Measurements from ENCODE around the gene RNF26. TPM values are rescaled to one million over a fixed set of nuclear protein-coding genes. Genes with fewer than 3 reads are reported as not detected.
A peak's percentile ranks its signal among the peaks of the same experiment; 100 is the strongest.

RNF26 gene
- total and polyA plus RNA-seq, 2 of the 13 experiments (the other 11 are each of a cell fraction or from before 2014, with no cell fraction given): 11.9 to 26.3 TPM

DNA sequence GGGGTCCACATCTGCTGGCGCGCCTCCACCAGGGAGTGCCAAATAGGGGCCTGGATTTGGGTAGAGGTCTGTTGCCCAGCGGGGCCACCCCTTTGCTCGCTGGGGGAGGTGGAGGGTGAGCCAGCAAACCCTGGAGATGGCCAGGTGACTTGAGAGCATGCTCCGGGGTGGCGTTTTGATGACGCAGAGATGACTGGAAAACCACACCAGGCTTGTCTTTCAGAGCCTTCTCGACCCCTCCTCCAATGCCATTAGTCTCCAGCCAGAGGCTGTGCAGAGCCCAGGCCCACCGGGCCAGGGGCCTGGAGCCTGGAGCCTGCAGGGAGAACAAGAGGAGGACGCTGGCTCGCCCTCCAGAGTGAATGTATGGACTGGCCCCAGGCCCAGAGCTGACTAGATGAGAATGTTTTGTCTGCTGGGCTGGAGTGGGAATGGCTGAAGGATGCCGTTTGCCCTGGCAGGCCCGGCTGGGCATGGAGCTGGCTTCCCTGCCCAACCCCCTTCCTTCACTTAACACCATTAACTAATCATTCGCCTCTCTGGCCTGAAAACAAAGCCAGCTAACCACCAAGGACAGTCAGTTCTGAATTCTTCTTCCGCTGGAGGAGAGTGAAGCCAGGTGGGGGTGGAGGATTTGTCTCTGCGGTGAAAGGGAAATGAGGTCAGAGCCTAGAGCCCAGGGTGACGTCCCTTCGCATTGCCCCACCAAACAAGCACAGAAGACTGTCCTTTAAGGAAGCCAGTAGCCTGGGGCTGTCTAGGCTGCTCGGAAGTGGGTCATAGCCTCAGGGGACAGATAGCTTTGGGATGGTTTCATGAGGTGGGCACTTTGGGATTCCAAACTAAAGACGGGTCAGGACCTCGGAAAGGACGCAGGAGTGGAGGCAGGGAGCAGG is 15.8 kb upstream of the RNF26 start (continued):
- TF ChIP-seq, protein P1, sequence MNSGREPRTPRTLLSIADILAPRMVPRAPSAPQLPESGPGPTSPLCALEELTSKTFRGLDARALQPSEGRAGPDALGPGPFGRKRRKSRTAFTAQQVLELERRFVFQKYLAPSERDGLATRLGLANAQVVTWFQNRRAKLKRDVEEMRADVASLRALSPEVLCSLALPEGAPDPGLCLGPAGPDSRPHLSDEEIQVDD (CRISPR knock-in tag; IDR thresholded peaks at IDR 0.05; ENCODE audit: borderline replicate concordance): no peak
- TF ChIP-seq PPARG (CRISPR knock-in tag; conservative IDR thresholded peaks at IDR 0.05): no peak
- TF ChIP-seq ZBTB3 (CRISPR knock-in tag; IDR thresholded peaks at IDR 0.05; ENCODE audit: borderline replicate concordance, low read depth): no peak
- TF ChIP-seq, protein P2, sequence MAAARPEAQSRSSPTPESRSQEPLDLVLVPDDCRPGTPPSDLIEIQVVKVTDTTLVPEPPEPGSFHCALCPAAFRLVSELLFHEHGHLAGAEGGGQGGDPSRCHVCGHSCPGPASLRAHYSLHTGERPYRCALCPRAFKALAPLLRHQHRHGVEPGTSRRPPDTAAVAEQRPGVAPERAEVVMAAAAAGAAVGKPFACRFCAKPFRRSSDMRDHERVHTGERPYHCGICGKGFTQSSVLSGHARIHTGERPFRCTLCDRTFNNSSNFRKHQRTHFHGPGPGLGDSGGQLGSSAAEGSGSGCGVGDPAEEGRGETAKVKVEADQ (CRISPR knock-in tag; IDR thresholded peaks at IDR 0.05; ENCODE audit: borderline replicate concordance): no peak
- TF ChIP-seq ZNF251 (CRISPR knock-in tag; IDR thresholded peaks at IDR 0.05): no peak

DNA sequence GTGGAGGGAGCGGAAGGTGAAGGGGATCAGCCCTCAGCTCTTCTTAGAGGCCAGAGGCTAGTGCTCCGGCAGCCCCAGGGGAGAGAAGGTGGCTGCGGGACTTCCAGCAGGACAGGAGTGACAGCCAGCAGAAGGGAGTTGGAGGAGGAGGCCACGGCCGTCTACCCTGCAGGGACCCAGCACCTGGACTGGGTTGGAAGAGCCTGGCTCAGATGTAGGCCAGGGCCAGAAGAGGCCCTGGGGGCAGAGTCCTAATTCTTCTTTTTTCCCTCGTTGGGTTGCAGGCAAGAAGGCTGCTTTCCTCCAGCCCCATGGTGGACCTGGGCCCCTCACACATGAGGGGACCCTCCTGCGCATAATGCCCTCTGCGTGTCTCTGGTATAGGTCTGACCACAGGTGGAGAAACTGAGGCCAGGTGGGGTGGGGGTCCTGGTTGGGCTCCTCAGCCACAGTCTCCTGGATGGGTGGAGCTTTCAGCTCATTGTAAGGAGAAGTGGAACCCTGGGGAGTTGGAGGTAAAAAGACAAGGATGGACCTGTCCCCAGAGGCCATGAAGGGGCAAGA is 15.1 kb upstream of the RNF26 start:
- no peaks in the 10 kb centered on the region for H3K79me2 ChIP-seq (ENCODE audit: insufficient read depth, low read length)
- peak; percentile 16 for ATAC-seq
- H3K4me2 ChIP-seq (ENCODE audit: low read depth, low read length): peak overlapping the region; percentile 96
- DNase-seq (ENCODE audit: low spot score): no peak
- WGBS (ENCODE audit: low lambda C conversion rate): 12% methylated on average over 5 of the region's 8 CpGs
- H2AFZ ChIP-seq (ENCODE audit: low read length): no peak overlapping the region
- H3K4me1 ChIP-seq (ENCODE audit: insufficient read depth, low read length): peaks cover 81% of the 10 kb centered on the region
- in situ Hi-C loops (cut with HindIII; ENCODE audit: extremely low pct_ligation_motif_present, low pct_unique_long_range_greater_than_20kb): no loop called here
- no peak overlapping the region for H3K27ac ChIP-seq (ENCODE audit: extremely low read length, insufficient read depth, low read length)
- H3K9ac ChIP-seq (ENCODE audit: insufficient read depth, low read depth, low read length): peak overlapping the region; percentile 70
- intact Hi-C loops (cut with micrococcal nuclease; ENCODE audit: unreplicated experiment): loop anchor here (2.0 kb wide), 1 partner anchor 16 kb away; the partner anchor contains the start of gene RNF26
- H3K4me3 ChIP-seq (replicated peaks in 1 of 3; ENCODE audit: insufficient read depth in 1 of 3, low read depth in 2 of 3, low read length in 3 of 3): peak overlapping the region; percentile 53 to 77 (median 76)
- H3K27me3 ChIP-seq (ENCODE audit: control insufficient read depth in 1 of 2, insufficient read depth in 2 of 2, low read length in 2 of 2): peaks cover 0 to 9% of the 10 kb centered on the region in 2 experiments; a peak in 2 of 5 replicates
- no peaks in the 10 kb centered on the region for H3K36me3 ChIP-seq (replicated peaks in 1 of 2; ENCODE audit: control insufficient read depth in 1 of 2, insufficient read depth in 2 of 2, low read length in 2 of 2)
- ChIA-PET CTCF (ENCODE audit: low intra/inter-chr PET ratio, low total read pairs) (no interaction called here), POLR2A (interaction anchor here (0.6 to 3.0 kb wide), 11 partner anchors 13 to 288 kb away, joined by 3 to 14 read pairs (median 3); partner anchors contain the start of genes NLRX1 and RNF26)
- TSS peak; percentile 52 for BruUV-seq (replicated peaks)
- H3K9me3 ChIP-seq (ENCODE audit: low read length): no peaks in the 10 kb centered on the region
- FAIRE-seq: no peak
- H4K20me1 ChIP-seq (ENCODE audit: insufficient read depth, low read length): no peaks in the 10 kb centered on the region
- 0 out of 2 replicates have a peak, but pooled peaks have one; percentile 41 for TF ChIP-seq ZNF263 (CRISPR knock-in tag; IDR thresholded peaks at IDR 0.05)
- TF ChIP-seq, protein P3, sequence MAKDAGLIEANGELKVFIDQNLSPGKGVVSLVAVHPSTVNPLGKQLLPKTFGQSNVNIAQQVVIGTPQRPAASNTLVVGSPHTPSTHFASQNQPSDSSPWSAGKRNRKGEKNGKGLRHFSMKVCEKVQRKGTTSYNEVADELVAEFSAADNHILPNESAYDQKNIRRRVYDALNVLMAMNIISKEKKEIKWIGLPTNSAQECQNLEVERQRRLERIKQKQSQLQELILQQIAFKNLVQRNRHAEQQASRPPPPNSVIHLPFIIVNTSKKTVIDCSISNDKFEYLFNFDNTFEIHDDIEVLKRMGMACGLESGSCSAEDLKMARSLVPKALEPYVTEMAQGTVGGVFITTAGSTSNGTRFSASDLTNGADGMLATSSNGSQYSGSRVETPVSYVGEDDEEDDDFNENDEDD (CRISPR knock-in tag; IDR thresholded peaks at IDR 0.05; ENCODE audit: borderline replicate concordance): no peak
- no peak for TF ChIP-seq HNRNPUL1 (IDR thresholded peaks at IDR 0.05; ENCODE audit: low read depth, low read length)
- TF ChIP-seq, protein P4, sequence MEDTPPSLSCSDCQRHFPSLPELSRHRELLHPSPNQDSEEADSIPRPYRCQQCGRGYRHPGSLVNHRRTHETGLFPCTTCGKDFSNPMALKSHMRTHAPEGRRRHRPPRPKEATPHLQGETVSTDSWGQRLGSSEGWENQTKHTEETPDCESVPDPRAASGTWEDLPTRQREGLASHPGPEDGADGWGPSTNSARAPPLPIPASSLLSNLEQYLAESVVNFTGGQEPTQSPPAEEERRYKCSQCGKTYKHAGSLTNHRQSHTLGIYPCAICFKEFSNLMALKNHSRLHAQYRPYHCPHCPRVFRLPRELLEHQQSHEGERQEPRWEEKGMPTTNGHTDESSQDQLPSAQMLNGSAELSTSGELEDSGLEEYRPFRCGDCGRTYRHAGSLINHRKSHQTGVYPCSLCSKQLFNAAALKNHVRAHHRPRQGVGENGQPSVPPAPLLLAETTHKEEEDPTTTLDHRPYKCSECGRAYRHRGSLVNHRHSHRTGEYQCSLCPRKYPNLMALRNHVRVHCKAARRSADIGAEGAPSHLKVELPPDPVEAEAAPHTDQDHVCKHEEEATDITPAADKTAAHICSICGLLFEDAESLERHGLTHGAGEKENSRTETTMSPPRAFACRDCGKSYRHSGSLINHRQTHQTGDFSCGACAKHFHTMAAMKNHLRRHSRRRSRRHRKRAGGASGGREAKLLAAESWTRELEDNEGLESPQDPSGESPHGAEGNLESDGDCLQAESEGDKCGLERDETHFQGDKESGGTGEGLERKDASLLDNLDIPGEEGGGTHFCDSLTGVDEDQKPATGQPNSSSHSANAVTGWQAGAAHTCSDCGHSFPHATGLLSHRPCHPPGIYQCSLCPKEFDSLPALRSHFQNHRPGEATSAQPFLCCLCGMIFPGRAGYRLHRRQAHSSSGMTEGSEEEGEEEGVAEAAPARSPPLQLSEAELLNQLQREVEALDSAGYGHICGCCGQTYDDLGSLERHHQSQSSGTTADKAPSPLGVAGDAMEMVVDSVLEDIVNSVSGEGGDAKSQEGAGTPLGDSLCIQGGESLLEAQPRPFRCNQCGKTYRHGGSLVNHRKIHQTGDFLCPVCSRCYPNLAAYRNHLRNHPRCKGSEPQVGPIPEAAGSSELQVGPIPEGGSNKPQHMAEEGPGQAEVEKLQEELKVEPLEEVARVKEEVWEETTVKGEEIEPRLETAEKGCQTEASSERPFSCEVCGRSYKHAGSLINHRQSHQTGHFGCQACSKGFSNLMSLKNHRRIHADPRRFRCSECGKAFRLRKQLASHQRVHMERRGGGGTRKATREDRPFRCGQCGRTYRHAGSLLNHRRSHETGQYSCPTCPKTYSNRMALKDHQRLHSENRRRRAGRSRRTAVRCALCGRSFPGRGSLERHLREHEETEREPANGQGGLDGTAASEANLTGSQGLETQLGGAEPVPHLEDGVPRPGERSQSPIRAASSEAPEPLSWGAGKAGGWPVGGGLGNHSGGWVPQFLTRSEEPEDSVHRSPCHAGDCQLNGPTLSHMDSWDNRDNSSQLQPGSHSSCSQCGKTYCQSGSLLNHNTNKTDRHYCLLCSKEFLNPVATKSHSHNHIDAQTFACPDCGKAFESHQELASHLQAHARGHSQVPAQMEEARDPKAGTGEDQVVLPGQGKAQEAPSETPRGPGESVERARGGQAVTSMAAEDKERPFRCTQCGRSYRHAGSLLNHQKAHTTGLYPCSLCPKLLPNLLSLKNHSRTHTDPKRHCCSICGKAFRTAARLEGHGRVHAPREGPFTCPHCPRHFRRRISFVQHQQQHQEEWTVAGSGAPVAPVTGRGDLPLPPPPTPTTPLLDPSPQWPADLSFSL (CRISPR knock-in tag; IDR thresholded peaks at IDR 0.05): no peak
